Left cardiac atrium (tissue), 4 donors: ENCODE measurements around the gene IGFBP3. TPM values are rescaled to one million over a fixed set of nuclear protein-coding genes. Genes with fewer than 3 reads are reported as not detected.
A peak's percentile ranks its signal among the peaks of the same experiment; 100 is the strongest.

Experiments
- ATAC-seq, 2 donors: fragments of 200-7000 bp; cut with Tn5 transposase; one replicate each; pipeline ENCODE4 v1.9.1; 2020; ENCODE audit warnings: mild to moderate bottlenecking in 2 of 2, moderate library complexity in 2 of 2
- DNase-seq: peaks from one replicate; pipeline ENCODE4 v3.0.0-alpha.2; 2020
- intact Hi-C, 2 donors: fragments of 100-400 bp; cut with DNase I; formaldehyde crosslinking; loops; one replicate each; pipeline versions ENCODE4 v1.14.1 to v1.15.1; 2022 to 2023
- total RNA-seq, 2 donors: library from RNA; stranded (reverse); fragmentation: NEBNext Ultra II Directional; extraction: Animal tissue kit (Norgen Biotek cat#: 25700); gene quantifications; one replicate each; pipeline ENCODE4 v1.2.1, GENCODE V29; 2021
- donor health status: DM: no; HTN: yes; CAD: no.
- donor health status: DM: no; HTN: yes; CAD: no; lungs with severe emphysema.
- donor health status: DM: yes; HTN: yes; CAD: no.
- donor health status: Dilated cardiomyopathy.

Gene IGFBP3
- total RNA-seq, 2 donors from 2014 or later, result 37.5 to 75.4 TPM

GRCh38 chr7:45881759-45882464 is 39.2 kb downstream of the IGFBP3 start:
- intact Hi-C loops, result no loop called here
- DNase-seq (no peak), ATAC-seq (no peak)

- DNase-seq (no peak), ATAC-seq (no peak)
- intact Hi-C loops, result no loop called here
These were observed 39.8 kb downstream of the IGFBP3 start for GRCh38 chr7:45881280-45881758.

- DNase-seq (no peak), ATAC-seq (no peak)
- intact Hi-C loops, result no loop called here
These were observed 40.6 kb downstream of the IGFBP3 start for GRCh38 chr7:45880433-45880860.

- intact Hi-C loops, result no loop called here
- no peak for ATAC-seq
These were observed 42.5 kb downstream of the IGFBP3 start for GRCh38 chr7:45878457-45879144.

GRCh38 chr7:45876519-45876918 is 44.6 kb downstream of the IGFBP3 start:
- intact Hi-C loops, result no loop called here
- ATAC-seq, result no peak
- no peak for DNase-seq

More at GRCh38 chr7:45878457-45879144, 42.5 kb downstream of the IGFBP3 start:
- no peak for DNase-seq

- DNase-seq (no peak), ATAC-seq (peak in 1 of 2 donors; percentile 63)
- intact Hi-C loops, result no loop called here
These were observed 46.5 kb downstream of the IGFBP3 start for GRCh38 chr7:45874408-45875131.

GRCh38 chr7:45873355-45873754 is 47.7 kb downstream of the IGFBP3 start:
- no peak for DNase-seq
- intact Hi-C loops, result no loop called here
- ATAC-seq, result no peak

GRCh38 chr7:45873035-45873354 is 48.1 kb downstream of the IGFBP3 start, which contains the start of gene CCDC201:
Gene CCDC201 (minus strand): TSS chr7:45873082. CDS start chr7:45873007, 75 bp downstream.
- intact Hi-C loops, result no loop called here
- DNase-seq (no peak), ATAC-seq (no peak)

- ATAC-seq, result no peak
- intact Hi-C loops, result no loop called here
- no peak for DNase-seq
These were observed 48.7 kb downstream of the IGFBP3 start for GRCh38 chr7:45872116-45873034.

- intact Hi-C loops, result loop anchor here in 1 of 2 donors (10.0 kb wide), 1 partner anchor 715 kb away; the partner anchor contains the start of gene RAMP3
- DNase-seq (no peak), ATAC-seq (no peak)
These were observed 51.6 kb downstream of the IGFBP3 start for GRCh38 chr7:45869426-45869825.

- intact Hi-C loops, result loop anchor here in 1 of 2 donors (10.0 kb wide), 1 partner anchor 713 kb away; the partner anchor contains the start of gene RAMP3
- DNase-seq (no peak), ATAC-seq (no peak)
These were observed 53.6 kb downstream of the IGFBP3 start for GRCh38 chr7:45867471-45867870.

- intact Hi-C loops, result loop anchor here in 1 of 2 donors (10.0 kb wide), 1 partner anchor 711 kb away; the partner anchor contains the start of gene RAMP3
- no peak for DNase-seq
- no peak for ATAC-seq
These were observed 55.3 kb downstream of the IGFBP3 start for GRCh38 chr7:45865594-45866410.

GRCh38 chr7:45863715-45864114 is 57.4 kb downstream of the IGFBP3 start:
- ATAC-seq (no peak), DNase-seq (no peak)
- intact Hi-C loops, result loop anchor here in 1 of 2 donors (10.0 kb wide), 1 partner anchor 709 kb away; the partner anchor contains the start of gene RAMP3

Other genes with a start within 250 kb of the IGFBP3 start
- gene CCDC201, start 48.2 kb downstream of the IGFBP3 start, total RNA-seq, result not detected
- gene IGFBP1, start 32.8 kb downstream of the IGFBP3 start, total RNA-seq, result not detected